IPS-18c (cell line): Measurements from ENCODE around the gene OR51B2.
"Not testable (repeated sequence)": the region's sequence is repeated elsewhere in the genome, so short reads cannot be mapped to it uniquely, and the experiment has no call there.

Experiments used
- H3K4me3 ChIP-seq: 2 replicates; pipeline ENCODE4 v1.7.0; 2013; ENCODE audit warnings: low read depth, mild to moderate bottlenecking, low read length, moderate library complexity; ENCODE audit not compliant: insufficient read depth
- H3K9me3 ChIP-seq: one replicate; pipeline ENCODE4 v1.6.1; 2013; ENCODE audit warnings: mild to moderate bottlenecking, low read length, moderate library complexity; ENCODE audit not compliant: control insufficient read depth, insufficient read depth

The OR51B2 gene

GRCh38 chr11:5337253-5337652, 13.2 kb upstream of the OR51B2 start:
- H3K4me3 ChIP-seq, H3K9me3 ChIP-seq: not testable (repeated sequence)

GRCh38 chr11:5336331-5336730, 12.2 kb upstream of the OR51B2 start:
- no peaks in the 10 kb centered on the region for H3K9me3 ChIP-seq
- H3K4me3 ChIP-seq, result no peak overlapping the region

DNA sequence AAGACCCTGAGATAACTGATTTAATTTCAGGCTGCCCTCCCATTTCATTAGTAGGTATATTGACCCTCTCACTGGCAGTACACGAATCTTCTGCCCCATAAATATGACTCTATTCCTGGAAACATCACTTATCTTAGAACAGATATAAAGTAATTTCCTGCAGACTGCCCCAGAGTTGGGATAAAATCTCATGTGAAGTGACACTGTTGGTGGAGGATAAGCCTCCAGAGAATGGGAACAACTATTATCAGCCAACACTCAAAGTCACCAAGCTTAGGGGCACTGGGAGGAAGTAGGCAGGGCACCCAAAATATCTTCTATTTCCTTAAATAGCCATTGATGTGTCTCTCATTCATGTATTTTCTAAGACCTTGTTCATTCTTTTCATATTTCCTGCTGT, 11.1 kb upstream of the OR51B2 start:
- H3K4me3 ChIP-seq, result no peak overlapping the region
- no peaks in the 10 kb centered on the region for H3K9me3 ChIP-seq

DNA sequence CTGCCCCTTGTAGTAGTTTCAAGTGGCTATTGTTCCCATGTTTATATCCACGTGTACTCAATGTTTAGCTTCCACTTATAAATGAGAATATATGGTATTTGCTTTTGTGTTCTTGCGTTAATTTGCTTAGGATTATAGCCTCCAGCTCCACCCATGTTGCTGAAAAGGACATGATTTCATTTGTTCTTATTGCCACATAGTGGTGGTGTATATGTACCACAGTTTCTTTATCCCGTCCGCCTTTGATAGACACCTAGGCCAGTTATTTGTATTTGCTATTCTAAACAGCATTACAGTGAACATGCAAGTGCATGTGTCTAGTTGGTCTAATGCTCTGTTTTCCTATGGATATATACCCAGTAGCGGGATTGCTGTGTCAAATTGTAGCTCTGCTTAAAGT, 6.8 kb downstream of the OR51B2 start:
- no peaks in the 10 kb centered on the region for H3K9me3 ChIP-seq
- H3K4me3 ChIP-seq, result no peak overlapping the region

DNA sequence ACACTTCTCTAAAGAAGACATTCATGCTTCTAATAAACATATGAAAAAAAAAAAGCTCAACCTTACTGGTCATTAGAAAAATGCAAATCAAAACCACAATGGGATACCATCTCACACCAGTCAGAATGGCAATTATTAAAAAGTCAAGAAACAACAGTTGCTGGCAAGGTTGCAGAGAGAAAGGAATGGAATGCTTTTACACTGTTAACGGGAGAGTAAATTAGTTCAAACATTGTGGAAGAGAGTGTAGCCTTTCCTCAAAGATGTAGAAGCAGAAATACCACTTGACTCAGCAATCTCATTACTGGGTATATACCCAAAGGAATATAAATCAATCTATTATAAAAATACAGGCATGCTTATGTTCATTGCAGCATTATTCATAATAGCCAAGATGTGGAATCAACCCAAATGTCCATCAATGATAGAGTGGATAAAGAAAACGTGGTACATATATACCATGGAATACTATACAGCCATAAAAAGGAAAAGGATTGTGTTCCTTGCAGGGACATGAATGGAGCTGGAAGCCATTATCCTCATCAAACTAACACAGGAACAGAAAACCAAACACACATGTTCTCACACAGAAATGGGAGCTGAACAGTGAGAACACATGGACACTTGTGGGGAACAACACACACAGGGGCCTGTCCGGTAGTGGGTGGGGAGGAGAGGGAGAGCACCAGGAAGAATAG, 10.6 kb downstream of the OR51B2 start:
- H3K4me3 ChIP-seq, H3K9me3 ChIP-seq: not testable (repeated sequence)

- H3K4me3 ChIP-seq, result no peak overlapping the region
- no peaks in the 10 kb centered on the region for H3K9me3 ChIP-seq
Measured at GRCh38 chr11:5310423-5310822, 13.7 kb downstream of the OR51B2 start.

- Histone ChIP-seq H3K9me3 (no peaks in the 10 kb centered on the region), H3K4me3 (no peak overlapping the region)
Measured at GRCh38 chr11:5307256-5308019, 16.7 kb downstream of the OR51B2 start.

GRCh38 chr11:5304046-5304445, 20.1 kb downstream of the OR51B2 start:
- H3K4me3 ChIP-seq, result no peak overlapping the region

DNA sequence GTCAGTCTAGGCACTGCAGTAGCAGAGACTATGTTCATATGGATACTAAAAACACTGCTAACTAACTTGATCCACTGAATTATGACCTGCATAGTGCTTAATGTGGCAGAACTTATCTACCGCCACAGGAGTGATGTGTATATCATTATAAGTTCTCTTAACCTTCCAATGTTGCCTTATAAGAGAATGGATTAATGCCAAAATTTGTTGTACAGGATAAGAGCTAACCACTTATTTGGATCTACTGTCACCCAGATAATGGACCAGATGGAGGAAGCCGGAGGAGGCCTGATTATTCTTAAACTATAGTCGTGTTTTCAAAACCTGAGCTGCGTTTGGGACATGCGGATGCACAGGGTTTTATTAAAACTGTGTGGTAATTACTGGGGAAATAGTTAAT, 20.5 kb downstream of the OR51B2 start:
- H3K9me3 ChIP-seq, result no peaks in the 10 kb centered on the region
- H3K4me3 ChIP-seq, result no peak overlapping the region

More at GRCh38 chr11:5304046-5304445, 20.1 kb downstream of the OR51B2 start:
- no peaks in the 10 kb centered on the region for H3K9me3 ChIP-seq

DNA sequence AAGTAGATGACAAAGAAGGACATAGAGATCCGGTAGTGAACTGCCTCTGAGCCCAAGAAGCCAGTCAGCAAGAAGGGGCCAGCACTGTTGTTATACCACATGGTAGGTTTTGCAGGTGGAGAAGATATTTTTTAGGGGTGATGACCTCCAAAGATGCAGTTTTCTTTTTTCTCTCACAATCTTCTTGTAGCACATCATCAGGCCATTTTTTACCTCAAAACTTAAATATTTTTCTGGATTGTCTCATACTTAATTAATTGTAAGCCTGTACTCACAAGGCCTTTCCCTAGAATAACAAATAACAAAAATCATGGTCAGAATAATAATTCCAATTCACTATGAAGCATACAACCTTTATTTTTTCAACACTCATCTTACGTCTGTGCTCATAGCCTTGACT, 22.3 kb downstream of the OR51B2 start, which contains the start of gene OR51B4:
Gene OR51B4, minus strand, starts transcription at position 101 of the 400 bp plus-strand sequence. Its CDS starts 0 bp downstream, at position 101.
- Histone ChIP-seq H3K9me3 (no peaks in the 10 kb centered on the region), H3K4me3 (no peak within 1 kb of the TSS)

DNA sequence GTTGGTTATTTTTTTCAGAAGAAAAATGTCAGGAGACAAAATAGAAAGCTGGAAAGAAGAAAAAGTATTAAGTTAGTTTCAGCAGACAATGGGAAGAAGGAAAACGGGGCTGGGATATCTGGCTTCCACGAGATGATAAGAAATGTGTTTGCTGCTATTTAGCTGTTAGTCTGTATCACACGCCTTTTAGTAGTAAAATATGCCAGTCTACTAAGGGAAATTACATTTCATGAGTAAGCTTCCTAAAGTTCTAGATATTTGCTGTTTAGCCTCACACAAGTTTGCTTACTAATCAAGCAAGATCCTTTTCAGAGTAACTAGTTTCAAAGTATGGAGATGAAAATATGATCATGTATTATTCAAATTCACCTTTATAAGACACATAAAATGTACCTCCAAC, 23.8 kb downstream of the OR51B2 start:
- Histone ChIP-seq H3K9me3 (no peaks in the 10 kb centered on the region), H3K4me3 (no peak overlapping the region)

DNA sequence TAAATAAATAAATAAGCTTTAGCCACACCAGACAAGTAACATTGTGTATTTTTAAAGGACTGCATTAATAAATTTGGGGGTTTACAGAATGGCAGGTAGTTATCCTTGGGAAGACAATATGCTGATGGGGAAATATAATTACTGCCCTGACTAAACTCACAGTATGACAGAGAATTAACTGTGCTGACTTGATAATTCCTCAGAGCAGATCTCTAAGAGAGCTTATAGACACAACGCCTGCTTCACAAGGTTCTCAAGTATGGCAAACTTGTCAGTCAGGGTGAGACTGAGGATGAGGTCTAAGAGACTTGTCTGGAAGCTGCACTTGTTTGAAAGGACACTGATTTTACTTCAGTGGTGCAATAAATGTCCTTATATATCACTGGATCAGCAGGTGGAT, 25.6 kb downstream of the OR51B2 start:
- H3K4me3 ChIP-seq, result no peak overlapping the region
- no peaks in the 10 kb centered on the region for H3K9me3 ChIP-seq

DNA sequence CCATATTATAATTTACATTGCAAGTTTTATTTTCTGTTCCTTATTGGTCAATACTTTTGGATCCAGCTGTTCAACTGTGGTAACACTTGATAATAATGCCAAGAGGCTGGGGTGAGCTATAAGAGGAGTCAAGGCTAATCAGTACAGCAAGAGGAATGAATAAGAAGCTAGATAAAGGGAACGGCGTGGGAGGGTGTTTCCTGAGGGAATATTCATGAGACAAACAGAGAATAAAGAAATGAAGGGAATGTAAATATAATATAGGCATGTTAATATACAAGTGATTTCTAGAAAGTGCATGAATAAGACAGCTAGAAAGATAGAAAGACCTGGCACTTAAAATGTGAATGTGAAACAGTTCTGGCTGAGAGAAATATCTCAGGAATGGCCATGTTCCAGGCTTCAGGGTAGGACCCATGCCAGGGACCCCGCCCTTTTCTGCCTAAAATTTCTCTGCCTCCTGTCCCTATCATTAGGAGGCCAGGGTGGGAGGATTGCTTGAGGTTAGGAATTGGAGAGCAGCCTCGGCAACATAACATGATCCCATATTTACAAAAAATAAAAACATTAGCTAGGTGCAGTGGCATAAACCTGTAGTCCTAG, 26.3 kb downstream of the OR51B2 start:
- Histone ChIP-seq H3K4me3 (no peak overlapping the region), H3K9me3 (no peaks in the 10 kb centered on the region)

GRCh38 chr11:5294342-5294995, 29.6 kb downstream of the OR51B2 start:
- H3K4me3 ChIP-seq, result not testable (repeated sequence)

DNA sequence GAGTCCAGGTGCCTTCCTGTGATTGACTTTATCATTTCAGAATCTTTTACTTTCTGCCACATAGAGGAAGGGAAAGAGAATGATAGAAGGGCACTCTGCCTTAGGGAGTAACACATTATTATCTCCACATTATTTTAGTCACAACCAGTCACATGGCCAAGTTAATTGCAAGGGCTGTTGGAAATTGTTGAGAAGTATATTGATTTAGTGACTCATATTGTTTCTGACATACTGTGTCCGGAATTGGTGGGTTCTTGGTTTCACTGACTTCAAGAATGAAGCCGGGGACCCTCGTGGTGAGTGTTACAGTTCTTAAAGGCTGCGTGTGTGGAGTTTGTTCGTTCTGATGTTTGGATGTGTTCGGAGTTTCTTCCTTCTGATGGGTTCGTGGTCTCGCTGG, 31.1 kb downstream of the OR51B2 start:
- H3K9me3 ChIP-seq, result no peaks in the 10 kb centered on the region

More at GRCh38 chr11:5294342-5294995, 29.6 kb downstream of the OR51B2 start:
- H3K9me3 ChIP-seq, result not testable (repeated sequence)

DNA sequence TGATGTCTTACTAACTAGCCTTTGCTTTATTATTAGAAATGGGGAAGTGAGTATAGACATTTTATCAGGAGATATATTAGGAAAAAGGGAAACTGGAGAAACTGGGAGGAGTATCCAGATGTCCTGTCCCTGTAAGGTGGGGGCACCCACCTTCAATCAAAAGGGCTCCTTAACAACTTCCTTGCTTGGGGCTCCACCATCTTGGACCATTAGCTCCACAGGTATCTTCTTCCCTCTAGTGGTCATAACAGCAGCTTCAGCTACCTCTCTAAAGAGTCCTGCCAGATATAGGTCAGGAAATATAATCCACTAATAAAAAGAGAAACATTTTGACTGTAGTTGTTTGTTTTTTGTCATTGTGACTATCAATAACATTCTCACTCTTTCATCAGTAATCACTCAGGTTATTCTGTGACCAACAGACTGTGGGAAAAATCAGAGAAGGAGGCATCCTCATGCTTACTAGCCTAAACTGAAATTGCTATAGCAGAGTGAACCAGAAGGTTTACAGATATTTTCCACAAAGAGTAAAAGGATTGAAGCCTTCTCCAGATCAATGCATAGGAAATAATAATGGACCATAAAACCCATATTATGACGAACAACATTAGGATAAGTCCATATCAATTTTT, 32.8 kb downstream of the OR51B2 start:
- H3K9me3 ChIP-seq, result no peaks in the 10 kb centered on the region

More for the DNA sequence above, 31.1 kb downstream of the OR51B2 start:
- H3K4me3 ChIP-seq, result no peak overlapping the region

DNA sequence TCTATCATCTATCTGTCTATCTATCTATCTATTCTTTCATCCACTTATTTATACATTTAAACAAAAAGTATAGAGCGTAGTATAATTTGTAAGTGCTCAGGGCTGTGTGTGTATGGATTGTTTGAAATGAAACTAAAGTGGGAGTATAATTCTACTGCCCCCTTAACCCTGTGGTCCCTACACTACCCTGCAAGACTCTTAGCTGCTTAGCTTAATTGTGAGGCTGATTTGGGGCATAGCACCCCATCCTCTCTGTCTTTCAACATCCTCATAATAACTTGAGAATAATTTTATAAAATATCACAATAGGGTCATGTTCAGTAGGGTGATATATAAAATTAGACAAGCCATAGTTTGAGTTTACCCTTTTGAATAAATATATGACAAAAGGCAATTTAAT, 34.0 kb downstream of the OR51B2 start:
- no peak overlapping the region for H3K4me3 ChIP-seq
- H3K9me3 ChIP-seq, result no peaks in the 10 kb centered on the region

More for the DNA sequence above, 32.8 kb downstream of the OR51B2 start:
- H3K4me3 ChIP-seq, result no peak overlapping the region
